Activated naive CD4-positive, alpha-beta T cell treated with anti-CD3 and anti-CD28 coated beads, Interleukin-2, amount 50 U/mL, for 16 hours (primary cell): ENCODE data around the gene REELD1.
A peak's percentile ranks its signal among the peaks of the same experiment; 100 is the strongest.

Experiments used
- DNase-seq: peaks from one replicate; pipeline ENCODE4 v3.0.0-alpha.2; 2020

Gene REELD1

DNA sequence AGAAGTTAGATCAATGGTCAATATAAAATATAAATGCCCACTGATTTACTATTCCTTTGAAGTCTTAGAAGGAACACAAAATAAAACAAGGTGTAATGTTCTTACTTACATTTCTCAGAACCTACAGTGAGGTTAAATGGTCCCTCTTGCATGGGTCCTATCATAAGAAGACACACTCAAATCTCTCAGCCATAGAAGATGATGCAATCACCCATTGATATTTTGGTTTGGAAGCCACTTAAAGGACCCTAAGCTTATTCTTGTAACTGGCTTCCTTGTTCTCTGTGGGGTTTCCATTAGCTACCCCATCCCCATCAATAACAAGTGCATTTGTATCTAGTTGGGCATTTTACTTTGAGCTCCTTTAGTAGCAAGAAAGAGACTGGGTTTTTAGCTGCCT lies 15.1 kb downstream of the REELD1 start:
- no peak for DNase-seq

DNA sequence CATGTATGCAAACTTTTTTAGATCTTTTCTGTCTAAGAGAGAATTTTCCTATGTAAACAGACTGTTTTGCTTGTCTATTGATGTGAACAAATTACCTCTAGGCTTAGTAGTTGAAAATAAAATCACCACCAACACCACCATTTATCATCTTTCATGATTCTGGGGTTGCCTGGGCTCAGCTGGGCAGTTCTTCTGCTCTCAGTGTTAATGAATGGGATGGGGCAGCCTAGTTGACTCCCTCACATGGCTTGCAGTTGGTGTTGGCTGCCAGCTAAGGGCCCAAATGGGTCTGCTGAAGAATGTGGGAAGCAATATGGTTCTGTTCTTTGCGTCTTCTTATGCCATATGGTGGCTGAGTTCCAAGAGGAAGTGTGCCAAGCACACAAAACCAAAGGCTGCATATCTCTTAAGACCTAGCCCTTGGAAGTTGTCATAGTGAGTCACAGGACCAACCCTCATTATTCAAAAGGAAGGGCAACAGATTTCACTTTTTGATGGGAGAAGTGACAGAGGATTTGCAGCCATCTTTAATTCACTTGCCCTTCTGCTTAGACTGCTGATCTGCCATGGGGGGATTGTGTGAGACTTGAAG lies 17.9 kb downstream of the REELD1 start:
- DNase-seq = no peak

DNA sequence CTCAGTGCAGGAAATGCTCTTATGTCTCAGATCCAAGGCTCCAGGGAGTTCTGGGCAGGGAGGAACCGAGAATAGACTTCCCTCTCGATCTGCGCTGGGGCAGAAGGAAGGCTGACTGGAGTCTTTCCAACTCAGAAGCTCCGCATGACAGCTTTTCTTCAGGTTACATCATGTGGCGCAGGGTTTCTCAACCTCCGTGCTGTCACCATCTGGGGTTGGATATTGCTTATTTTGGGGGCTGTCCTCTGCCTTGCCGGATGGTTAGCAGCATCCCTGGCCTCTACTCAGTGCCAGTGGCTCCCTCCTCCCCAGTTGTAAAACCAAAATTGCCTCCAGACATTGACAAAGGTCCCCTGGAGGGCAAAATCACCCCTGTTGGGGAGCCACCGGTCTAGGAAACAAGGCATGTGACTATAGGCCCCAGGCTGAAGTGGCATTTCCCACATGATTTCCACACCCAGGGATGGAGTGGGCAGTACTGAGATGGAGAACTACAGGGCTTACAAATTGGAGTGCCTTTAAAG lies 21.4 kb downstream of the REELD1 start:
- DNase-seq = no peak

DNA sequence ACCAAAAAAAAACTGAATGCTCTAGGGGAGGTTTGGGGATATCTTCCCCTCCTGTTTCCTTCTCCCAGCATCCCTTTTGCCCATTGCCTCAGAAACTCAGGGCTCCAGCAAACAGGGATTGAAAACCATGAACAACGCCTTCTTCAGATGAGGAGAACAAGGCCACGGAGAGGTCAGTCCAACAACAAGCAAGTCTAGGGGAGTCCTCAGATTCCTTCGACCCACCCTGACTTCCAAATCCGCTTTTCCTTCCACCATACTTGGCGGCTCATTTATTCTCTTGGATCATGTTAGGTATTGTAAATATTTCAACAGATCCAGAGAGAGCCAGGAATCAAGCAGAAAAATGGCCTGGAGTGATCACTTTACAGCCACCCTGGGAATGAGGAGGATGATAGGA lies 21.9 kb downstream of the REELD1 start:
- no peak for DNase-seq

DNA sequence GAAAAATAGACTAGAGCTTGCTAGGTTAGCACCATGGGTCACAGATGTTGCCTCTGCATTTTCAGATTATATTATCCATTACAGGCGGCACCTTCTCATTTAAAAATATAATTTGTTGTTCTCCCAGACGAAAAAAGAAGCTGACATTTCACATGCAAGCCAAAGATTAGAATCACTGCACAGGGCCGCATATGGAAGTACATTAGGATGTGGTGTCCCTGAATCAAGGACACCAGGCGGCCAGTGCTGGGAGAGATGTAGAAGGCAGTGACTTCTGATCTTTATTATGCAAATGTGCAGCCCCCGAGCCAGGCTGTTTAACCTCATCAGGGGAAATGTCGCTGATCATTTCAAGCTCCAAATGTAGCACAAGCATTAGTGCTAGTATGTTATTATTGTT lies 22.8 kb downstream of the REELD1 start:
- no peak for DNase-seq

DNA sequence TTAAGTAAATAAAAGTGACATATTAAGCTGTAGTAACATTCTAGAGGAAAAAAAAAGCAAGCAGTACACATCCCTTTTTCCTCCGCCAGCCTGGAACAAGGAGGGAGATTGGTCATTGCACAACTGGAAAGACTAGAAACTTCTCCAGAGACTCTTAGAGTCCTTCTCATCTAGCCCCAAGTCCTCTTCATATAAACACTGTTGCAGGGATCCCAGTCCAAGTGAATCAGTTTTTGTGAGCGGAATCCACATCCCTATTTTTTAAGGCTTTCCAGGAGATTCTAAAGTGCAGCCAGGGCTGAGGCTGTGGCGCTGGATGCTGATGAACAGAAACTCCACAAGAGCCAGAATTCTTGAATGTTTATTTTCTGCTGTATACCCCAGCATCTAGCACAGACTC lies 23.8 kb downstream of the REELD1 start:
- DNase-seq = no peak

DNA sequence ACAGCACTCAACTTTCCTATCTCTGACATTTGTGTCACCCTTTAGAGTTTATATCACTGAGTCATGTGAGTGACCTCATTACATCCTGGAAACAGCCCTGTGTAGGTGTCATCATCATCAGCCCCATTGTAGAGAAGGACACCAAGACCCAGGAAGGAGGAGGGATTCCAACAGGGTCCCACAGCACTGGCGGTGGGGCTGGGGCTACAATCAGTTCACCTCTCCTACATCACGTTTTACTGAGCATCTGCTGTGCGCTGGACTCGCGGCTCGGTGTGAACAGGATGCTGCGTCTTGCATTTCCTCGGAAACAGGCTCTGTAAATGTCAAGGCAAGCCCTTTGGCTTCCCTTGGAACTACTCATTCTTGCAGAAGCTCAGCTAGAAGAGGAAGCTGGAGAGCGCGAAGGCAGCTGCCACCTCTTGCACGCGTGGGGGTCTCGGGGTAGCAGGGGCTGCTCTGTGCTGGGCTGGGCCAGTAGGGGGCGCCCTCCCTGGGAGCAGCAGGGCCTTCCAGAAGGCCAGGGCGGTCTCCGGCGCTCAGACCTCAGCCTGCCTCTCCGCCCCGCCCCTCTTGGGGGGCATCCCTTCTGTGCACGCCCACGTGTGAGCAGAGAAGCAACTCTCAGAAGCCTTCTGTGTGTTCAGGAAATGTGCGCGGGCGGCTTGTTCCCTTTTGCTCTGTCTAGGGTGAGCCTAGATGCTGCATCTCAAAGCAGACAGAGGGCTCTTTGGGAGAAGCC lies 29.0 kb downstream of the REELD1 start:
- peak; percentile 62 for DNase-seq

DNA sequence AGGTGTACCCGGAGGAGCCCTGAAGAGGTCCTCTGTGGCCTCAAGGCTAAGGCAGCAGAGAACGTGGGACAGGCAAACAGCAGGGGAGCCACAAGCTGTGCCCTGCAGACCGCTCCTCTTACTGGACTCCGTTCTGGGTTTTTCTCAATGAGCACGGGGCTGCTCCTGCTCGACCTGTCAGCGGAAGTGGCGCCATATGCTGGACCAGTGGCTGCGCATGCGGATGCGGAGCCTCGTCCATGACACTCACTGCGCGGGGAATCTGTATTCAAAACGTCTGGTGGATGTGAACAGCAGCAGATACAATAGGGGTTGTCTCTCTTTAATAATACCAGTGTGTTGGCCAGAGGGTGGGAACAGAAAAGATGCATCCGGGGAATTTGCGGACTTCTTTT lies 29.5 kb downstream of the REELD1 start:
- DNase-seq = no peak

DNA sequence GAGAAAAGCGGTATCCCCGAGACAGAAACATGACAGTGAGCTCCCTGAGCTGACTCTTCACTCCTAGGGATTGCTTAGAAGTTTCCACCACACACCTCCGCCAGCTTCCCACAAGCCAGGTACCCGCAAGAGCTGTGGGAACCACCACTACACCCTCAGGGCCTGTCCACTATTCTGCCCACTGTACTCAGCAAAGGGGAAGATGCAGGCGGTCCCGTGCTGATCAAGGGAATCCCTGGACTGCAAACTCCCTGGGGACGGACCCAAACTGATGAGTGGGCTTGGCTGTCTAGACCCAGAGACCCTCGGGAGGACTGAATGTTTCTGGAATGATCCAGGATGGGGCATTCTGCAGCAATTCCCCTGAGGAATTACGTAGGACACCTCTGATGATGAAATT lies 30.2 kb downstream of the REELD1 start:
- no peak for DNase-seq

DNA sequence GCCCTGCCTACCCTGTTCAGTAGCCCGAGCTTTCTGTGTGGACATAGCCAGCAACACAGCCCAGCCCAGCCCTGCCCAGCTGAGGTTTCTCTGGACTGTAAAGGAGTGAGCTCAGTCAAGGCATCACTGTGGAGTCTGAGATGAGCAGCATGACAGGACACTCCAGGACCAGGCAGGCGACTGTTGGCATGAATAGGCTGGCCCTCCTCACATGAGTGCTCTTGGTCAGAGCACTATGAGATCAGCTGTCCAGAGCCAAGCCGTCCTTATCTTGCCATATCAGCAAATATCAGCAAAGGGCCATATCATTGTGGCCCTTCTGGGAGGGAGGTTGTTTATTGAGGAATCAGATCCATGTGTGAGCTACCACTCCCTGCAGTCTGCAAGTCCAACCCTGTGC lies 30.9 kb downstream of the REELD1 start:
- DNase-seq = no peak

DNA sequence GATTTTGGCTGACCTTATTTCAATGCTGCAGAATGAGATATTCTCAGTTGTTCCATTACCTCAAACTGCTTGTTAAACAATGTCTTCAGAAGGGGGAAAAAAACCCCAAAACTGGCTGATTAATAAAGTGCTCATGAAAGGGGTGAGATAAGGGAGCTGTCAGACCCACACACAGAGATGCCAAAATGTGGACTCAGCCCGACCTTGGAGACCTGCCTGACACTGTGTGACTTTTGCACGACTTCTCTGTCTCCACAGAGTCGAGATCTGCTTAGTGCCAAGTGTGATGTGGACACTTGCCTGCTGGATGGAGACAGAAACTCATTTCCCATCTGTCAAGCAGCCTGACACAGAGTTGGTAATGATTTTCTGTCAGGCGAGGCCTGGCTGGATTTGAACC lies 31.5 kb downstream of the REELD1 start:
- DNase-seq = no peak

DNA sequence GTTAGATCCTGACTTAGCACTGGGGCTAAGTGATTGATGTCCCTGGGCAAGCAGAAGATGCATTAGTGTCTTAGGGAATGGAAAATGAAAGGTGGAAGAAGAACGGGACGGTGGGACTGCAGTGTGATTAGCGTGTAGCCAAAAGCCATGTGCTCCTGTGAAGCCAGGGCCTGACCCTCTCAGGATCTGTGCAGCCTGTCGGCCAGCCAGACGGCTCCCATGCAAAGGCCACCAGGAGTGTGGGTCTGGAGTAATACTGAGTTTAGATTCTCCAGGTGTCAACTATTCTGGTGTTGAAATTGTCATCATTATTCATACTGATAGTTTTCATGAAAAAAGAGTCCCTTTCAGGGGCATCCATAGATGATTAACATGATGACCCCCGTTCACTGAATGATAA lies 32.0 kb downstream of the REELD1 start:
- DNase-seq = no peak

DNA sequence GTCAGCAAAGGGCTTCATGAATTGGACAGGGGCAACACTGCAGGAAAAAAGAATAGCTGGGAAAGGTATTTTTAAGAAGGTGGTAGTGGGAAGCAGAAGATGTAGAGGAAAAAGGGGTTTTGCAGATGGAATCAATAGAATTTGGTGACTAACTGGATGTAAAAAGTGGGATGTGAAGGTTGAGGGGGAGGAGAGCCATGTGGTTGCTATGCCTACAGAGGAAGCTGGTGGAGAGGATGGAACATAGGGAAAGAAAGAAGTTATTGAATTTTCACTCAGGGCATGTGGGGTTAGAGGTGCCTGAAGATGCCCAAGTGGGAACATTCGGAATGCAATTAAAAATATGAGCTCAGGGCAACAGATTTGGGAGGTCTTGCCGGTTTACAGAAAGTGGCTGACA lies 33.0 kb downstream of the REELD1 start:
- DNase-seq = no peak

DNA sequence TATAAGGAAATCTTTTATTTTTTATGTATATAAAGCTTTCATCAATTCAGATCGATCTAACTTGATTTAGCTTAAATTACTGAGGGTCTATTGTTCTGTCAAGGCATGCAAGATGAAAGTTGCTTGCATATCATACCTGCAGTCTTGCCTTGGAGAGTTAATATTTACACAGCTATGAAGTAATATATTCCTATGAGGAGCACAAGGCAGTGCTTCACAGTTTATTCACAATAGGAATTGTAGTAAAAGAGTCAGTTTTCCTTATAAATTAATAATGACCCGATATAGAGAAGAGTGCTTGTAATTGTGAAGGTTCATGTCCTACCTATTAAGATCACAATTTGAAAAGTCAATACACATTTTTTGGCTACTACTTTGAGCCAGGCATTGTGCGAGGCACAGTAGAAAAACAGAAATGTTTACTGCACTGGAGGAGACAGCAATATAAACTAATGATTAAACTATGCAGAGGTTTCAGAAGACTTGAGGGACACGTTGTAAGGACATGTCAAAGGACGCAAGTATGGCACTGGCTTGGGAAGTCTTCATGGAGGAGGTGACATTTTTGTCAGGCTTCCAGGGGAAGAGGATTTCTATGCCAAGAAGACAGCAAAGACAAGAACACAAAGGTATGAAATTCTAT lies 38.8 kb downstream of the REELD1 start:
- no peak for DNase-seq

DNA sequence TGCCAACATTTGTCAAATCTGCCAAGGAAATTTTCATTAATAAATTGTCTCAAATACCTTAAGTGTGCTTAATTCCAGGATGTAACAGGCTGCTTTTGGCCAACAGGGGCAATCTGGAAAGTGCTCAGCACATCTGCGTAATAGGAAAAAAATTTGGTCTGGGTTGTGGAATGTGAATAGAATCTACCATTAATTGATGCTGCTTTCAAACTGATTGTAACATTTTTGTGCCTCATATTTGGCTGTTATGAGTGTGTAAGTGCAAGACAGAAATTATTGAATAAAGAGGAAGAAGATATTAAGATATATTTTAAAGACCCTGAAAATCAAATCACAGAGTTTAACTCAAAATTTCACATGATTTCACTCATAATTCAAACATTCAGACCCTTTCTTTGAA lies 41.1 kb downstream of the REELD1 start:
- no peak for DNase-seq

DNA sequence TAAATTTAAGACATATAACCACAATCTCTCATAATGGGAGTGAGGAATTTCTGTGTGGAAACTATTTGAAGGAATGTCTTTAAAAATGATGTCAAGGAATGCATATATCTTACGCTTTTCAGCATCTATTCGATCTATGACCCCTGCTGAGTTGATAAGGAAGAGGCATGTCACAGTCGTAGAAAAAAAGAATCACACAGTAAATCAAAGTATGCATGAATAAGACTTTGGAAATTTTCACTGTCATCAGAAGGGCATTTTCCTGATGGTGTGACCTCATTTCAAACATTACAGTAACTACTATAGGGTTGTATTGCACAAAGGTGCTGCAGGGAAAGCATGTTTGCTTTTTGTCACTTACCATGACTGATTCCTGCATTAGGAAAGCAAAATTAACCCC lies 41.5 kb downstream of the REELD1 start:
- DNase-seq = no peak

DNA sequence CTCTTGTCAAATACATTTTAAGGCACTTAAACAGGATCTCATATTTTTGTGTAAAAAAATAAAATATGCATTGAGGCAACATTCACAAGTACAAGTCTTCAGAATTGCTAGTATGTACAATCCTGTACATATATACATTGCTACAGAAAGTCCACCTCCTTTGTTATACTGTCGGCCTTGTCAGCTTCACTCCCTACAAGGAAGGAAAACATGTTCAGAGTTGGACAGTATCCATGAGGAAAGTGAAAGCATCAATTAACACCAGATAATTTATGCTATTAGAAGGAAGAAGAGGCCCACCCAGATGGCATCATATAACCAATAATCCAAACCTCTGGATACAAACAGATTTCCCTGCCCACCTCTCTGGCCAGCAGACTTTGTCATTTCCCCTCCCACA lies 42.0 kb downstream of the REELD1 start:
- DNase-seq = no peak

DNA sequence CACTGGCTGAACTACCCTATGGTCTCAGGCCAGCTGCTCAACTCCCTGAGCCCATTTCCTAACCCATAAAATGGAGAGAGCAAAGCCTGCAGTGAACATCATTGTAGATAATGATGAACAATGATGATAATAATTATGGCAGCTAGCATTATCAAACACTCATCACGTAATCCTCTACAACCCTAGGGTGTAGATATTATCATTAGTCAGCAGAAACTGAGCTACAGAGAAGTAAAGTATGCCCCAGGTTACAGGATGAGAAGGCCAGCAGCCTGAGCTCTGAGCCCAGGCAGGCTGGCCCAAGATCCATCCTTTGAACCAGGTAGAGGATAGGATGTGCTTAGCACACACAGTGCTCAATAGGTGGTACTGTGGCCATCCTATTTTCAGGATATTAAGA lies 43.2 kb downstream of the REELD1 start:
- DNase-seq = no peak

DNA sequence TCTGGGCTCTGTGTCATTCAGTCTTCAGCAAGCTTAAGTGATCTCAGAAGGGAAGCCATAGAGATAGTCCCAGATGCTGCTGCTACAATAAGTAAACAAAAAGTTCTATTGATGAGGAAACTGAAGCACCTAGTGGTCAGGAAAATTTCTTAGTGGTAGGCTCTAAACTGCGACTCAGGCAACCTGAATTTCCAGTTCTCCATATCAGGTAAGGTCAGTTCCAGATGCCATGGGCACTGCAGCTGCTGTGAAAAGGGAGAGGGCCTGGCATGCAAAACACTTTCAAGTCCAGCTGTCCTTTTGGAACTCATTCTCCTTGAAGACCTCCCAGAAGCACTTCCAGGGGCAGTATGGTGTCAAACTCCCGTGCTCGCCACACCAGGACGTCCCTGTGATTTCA lies 46.2 kb downstream of the REELD1 start:
- DNase-seq = no peak

DNA sequence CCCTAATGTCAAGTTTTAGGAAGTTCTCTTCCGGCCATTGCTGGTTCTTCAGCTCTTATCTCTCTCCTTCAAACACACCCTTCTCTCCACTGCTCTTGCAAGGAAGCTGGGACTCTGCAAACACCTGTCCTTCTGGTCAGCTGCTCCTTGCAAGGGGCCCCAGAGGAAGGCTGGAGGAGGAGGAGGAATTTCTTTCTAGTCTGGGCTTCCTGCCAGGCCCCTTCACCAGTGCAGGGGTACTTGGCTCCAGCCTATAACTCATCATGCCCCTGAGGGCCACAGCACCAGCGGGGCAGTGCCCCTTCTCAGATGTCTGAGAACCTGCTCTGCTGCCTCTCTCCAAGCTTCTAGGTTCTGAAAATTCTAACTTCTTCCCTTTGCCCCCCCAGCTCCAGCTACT lies 46.7 kb downstream of the REELD1 start:
- no peak for DNase-seq

DNA sequence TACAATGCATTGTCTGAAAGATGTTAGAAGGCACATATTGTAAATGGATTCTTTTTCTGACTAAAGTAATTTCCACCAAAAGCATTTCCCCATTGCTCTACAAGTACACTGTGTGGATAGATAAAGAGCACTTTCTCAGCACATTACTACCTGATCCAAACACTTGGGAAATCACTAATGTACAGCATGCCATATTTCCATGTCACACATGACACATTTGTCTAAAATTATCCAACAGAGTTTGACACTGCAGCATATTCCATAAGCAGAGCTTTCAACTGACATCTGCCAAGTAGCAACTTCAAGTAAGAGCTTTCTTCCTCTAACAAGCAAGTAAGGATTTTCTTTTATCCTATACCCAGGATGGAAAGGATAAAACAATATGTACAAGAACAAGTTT lies 49.5 kb downstream of the REELD1 start:
- DNase-seq = no peak

DNA sequence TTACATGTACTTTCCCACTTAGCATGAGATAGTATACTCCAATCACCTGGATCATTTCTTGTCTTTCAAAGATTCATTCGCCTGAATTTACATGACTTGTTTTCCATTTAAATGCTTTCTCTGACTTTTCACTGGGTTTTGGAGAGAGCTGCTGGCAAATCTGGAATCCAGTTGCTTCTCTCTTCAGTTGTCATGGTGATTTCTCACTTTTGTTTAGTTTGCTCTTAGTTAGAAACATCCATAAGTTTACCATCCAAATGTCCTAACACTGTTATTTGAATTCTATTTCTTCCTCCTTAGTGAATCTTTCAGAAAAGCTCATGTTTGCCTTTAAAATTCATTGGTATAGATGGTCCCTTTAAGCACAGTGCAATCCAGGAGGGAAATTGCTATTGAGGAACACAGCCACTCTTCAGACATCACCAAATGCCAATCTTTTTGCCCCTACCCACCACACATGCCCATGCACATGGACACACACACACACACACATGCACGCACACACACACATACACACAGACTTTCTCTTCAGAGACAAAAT lies 51.7 kb downstream of the REELD1 start:
- no peak for DNase-seq

DNA sequence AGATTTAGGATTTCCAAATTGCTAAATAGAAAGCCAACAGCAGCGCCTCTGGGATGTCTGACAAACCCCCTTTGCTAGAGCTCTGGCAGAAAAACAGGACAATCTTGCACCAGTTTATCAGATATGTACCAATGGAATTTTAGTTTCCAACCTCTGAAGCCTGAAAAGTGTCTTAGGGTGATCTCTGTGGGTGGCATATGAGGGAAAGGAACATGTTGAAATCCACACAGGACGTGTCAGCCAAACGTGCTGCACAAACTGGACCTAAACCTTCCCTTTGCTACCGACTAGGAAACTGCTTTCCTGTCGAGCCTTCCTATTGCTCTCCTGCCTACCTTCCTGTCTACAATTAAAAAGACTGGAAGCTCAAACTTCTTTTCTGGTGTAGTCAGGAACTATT lies 53.5 kb downstream of the REELD1 start:
- DNase-seq = no peak

DNA sequence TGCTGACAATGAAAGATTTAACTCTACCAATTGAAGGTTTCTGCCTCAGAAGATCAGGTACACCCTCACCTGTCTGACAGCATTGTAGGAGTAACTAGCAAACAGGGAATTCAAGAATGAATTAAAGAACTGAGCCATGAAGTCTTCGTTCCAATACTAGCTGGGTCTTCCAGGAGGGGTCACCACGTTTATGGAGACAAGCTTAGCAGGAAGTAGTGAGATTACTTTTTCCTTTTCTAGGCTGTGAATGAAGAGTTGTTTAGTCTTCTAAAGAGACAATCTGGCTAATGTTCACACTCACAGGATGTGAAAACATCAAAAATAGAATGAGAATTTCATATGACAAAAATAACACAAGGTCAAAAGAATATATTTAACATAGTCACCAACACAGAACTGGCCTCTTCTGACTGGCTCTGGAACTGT lies 54.9 kb downstream of the REELD1 start:
- DNase-seq = no peak
